ENCODE data around the gene CALN1.
A peak's percentile ranks its signal among the peaks of the same experiment; 100 is the strongest.

Gene CALN1

DNA sequence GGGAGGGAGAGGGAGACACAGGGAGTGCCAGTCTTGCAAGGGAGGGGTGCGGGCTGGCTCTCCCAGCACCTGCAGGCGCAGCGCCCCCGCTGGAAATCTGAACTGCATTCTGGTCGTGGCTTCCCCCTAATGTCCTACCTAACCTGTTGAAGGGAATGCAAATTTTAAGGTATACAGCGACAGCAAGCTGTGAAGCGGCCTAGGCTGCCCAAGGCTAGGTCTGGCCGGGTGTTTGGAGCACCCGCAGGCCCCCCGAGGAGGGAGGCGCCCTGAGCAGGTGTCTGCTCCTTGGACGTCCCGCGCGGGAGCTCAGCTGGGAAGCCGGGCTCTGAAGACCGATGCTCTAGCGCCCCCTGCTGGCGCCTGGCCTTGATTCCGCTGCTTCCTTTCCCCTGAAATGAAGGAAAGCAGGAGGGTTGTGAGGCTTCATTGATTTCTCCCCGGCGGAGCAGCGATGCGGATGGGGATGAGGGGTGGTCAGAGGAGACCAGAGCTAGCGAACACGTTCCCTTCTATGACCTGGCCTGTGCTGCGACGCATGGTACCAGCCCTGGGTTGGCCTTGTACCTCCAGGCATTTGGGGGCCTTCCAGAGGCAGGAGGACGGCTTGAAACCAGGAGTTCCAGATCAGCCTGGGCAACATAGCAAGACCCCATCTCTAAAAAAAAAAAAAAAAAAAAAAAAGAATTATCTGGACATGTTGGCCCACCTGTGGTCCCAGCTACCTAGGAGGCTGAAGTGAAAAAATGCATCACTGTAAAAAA, 678.8 kb downstream of the CALN1 start:
- peak; percentile 55 for DNase-seq (ENCODE audit: low read depth)
- H3K4me3 ChIP-seq (ENCODE audit: low read length): no peak overlapping the region
- TF ChIP-seq, protein P1, sequence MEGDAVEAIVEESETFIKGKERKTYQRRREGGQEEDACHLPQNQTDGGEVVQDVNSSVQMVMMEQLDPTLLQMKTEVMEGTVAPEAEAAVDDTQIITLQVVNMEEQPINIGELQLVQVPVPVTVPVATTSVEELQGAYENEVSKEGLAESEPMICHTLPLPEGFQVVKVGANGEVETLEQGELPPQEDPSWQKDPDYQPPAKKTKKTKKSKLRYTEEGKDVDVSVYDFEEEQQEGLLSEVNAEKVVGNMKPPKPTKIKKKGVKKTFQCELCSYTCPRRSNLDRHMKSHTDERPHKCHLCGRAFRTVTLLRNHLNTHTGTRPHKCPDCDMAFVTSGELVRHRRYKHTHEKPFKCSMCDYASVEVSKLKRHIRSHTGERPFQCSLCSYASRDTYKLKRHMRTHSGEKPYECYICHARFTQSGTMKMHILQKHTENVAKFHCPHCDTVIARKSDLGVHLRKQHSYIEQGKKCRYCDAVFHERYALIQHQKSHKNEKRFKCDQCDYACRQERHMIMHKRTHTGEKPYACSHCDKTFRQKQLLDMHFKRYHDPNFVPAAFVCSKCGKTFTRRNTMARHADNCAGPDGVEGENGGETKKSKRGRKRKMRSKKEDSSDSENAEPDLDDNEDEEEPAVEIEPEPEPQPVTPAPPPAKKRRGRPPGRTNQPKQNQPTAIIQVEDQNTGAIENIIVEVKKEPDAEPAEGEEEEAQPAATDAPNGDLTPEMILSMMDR (IDR thresholded peaks at IDR 0.05; ENCODE audit: insufficient read depth, low read depth, low read length, missing control alignments): peak; percentile 62

DNA sequence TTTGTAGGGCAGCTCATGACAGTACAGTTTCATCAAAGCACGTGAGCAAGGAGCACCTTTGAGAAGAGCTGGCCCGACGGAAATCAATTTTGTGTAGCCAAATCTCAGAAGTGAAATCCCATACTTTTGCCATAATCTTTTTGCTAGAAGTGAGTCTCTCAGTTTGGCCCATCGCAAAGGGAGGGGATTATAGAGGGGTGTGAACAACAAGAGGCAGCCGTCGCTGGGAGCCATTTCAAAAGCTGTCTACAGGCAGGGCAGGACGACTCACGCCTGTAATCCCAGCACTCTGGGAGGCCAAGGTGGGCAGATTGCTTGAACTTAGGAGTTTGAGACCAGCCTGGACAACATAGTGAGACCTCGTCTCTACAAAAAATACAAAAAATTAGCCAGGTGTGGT, 680.4 kb downstream of the CALN1 start:
- H3K4me3 ChIP-seq (ENCODE audit: low read length): no peak overlapping the region
- TF ChIP-seq, protein P1 (IDR thresholded peaks at IDR 0.05; ENCODE audit: insufficient read depth, low read depth, low read length, missing control alignments): no peak
- DNase-seq (ENCODE audit: low read depth): no peak
